NCI-H2196 treated with DMSO at 0.1 percent for 48 hours (cell line): Measurements from ENCODE around the gene MSTO1.
"Not testable (repeated sequence)": the region's sequence is repeated elsewhere in the genome, so short reads cannot be mapped to it uniquely, and the experiment has no call there.

Source experiments
- DNase-seq: peaks from one replicate; lab custom pipeline; 2025; ENCODE audit not compliant: unreplicated experiment; lab: John Stamatoyannopoulos, UW

MSTO1 gene

GRCh38 chr1:155609515-155610256, at the start of gene MSTO1:
TSS of gene MSTO1 (plus strand) at chr1:155610218. CDS start at chr1:155610249, 31 bp downstream.
- DNase-seq, result peak; percentile 94

- not testable (repeated sequence) for DNase-seq
Observed at GRCh38 chr1:155561779-155562580, 48.0 kb upstream of the MSTO1 start.

GRCh38 chr1:155562581-155563376, 47.2 kb upstream of the MSTO1 start, which contains the start of gene ASH1L:
TSS of gene ASH1L (minus strand) at chr1:155562803. CDS start at chr1:155521519, 41,284 bp downstream.
- DNase-seq, result peak; percentile 90

GRCh38 chr1:155563377-155564022, 46.5 kb upstream of the MSTO1 start:
- not testable (repeated sequence) for DNase-seq

- no peak for DNase-seq
Observed at GRCh38 chr1:155569988-155570592, 39.9 kb upstream of the MSTO1 start.

- DNase-seq, result no peak
Observed at GRCh38 chr1:155570593-155570990, 39.4 kb upstream of the MSTO1 start.

- DNase-seq, result no peak
Observed at GRCh38 chr1:155574077-155574476, 35.9 kb upstream of the MSTO1 start.

GRCh38 chr1:155575608-155576007, 34.4 kb upstream of the MSTO1 start:
- DNase-seq, result not testable (repeated sequence)

- DNase-seq, result not testable (repeated sequence)
Observed at GRCh38 chr1:155583846-155584245, 26.2 kb upstream of the MSTO1 start.

GRCh38 chr1:155589282-155589681, 20.7 kb upstream of the MSTO1 start:
- DNase-seq, result not testable (repeated sequence)

- not testable (repeated sequence) for DNase-seq
Observed at GRCh38 chr1:155590516-155591247, 19.3 kb upstream of the MSTO1 start.

- DNase-seq, result peak; percentile 32
Observed at GRCh38 chr1:155591770-155592169, 18.2 kb upstream of the MSTO1 start.

GRCh38 chr1:155595877-155596474, 14.0 kb upstream of the MSTO1 start:
- DNase-seq, result not testable (repeated sequence)

- DNase-seq, result no peak
Observed at GRCh38 chr1:155596864-155597263, 13.2 kb upstream of the MSTO1 start.

GRCh38 chr1:155598842-155599331, 11.1 kb upstream of the MSTO1 start:
- DNase-seq, result no peak

GRCh38 chr1:155599828-155600572, 10.0 kb upstream of the MSTO1 start:
- not testable (repeated sequence) for DNase-seq

GRCh38 chr1:155607708-155608107, 2.3 kb upstream of the MSTO1 start:
- DNase-seq, result no peak

GRCh38 chr1:155608888-155609225, 1.2 kb upstream of the MSTO1 start:
- DNase-seq, result no peak
